Endodermal cell (in vitro differentiated cells): ENCODE measurements around the gene RETREG1. TPM values are rescaled to one million over a fixed set of nuclear protein-coding genes. Genes with fewer than 3 reads are reported as not detected.

Experiments used
- DNase-seq: peaks from one replicate; pipeline ENCODE4 v3.0.0-alpha.2; 2017
- H3K27ac ChIP-seq: 2 replicates; pipeline ENCODE4 v1.5.1; 2013; ENCODE audit warnings: mild to moderate bottlenecking, low read depth, low read length, moderate library complexity
- H3K27me3 ChIP-seq: 2 replicates; pipeline ENCODE4 v1.6.1; 2013; ENCODE audit warnings: mild to moderate bottlenecking, low read length, moderate library complexity; ENCODE audit not compliant: insufficient read depth, control insufficient read depth, poor library complexity, severe bottlenecking
- H3K36me3 ChIP-seq: 2 replicates; pipeline ENCODE4 v1.7.0; 2013; ENCODE audit warnings: mild to moderate bottlenecking, low read length, moderate library complexity; ENCODE audit not compliant: control insufficient read depth, insufficient read depth
- H3K4me1 ChIP-seq: one replicate; pipeline ENCODE4 v1.7.0; 2013; ENCODE audit warnings: low read length; ENCODE audit not compliant: control insufficient read depth, insufficient read depth
- H3K4me3 ChIP-seq: 2 replicates; pipeline ENCODE4 v1.5.1; 2013; ENCODE audit warnings: mild to moderate bottlenecking, low read length, moderate library complexity
- H3K9ac ChIP-seq: 2 replicates; pipeline ENCODE4 v1.6.1; 2013; ENCODE audit warnings: mild to moderate bottlenecking, low read length, moderate library complexity; ENCODE audit not compliant: poor library complexity, severe bottlenecking; ENCODE audit errors: extremely low read depth
- H3K9me3 ChIP-seq: 2 replicates; pipeline ENCODE4 v1.6.1; 2013; ENCODE audit warnings: mild to moderate bottlenecking, low read length, moderate library complexity; ENCODE audit not compliant: control insufficient read depth
- H3K27ac Mint-ChIP-seq: 2 replicates; pipeline ENCODE4 v1.8.0; 2020; ENCODE audit warnings: mixed read lengths
- H3K27me3 Mint-ChIP-seq: 2 replicates; pipeline ENCODE4 v1.8.0; 2021; ENCODE audit warnings: mild to moderate bottlenecking, mixed read lengths; ENCODE audit not compliant: insufficient read depth
- H3K36me3 Mint-ChIP-seq: 2 replicates; pipeline ENCODE4 v1.8.0; 2020; ENCODE audit warnings: low read depth, mixed read lengths
- H3K4me1 Mint-ChIP-seq: 2 replicates; pipeline ENCODE4 v1.8.0; 2020; ENCODE audit warnings: mixed read lengths
- H3K4me3 Mint-ChIP-seq: 2 replicates; pipeline ENCODE4 v1.8.0; 2020; ENCODE audit warnings: mild to moderate bottlenecking, moderate library complexity, mixed read lengths
- H3K9me3 Mint-ChIP-seq: 2 replicates; pipeline ENCODE4 v1.8.0; 2020; ENCODE audit warnings: mild to moderate bottlenecking, mixed read lengths
- CTCF ChIP-seq: fragments of 200-600 bp; sonication (generic); conservative IDR thresholded peaks from 2 replicates; pipeline ENCODE4 v1.5.0; 2021; ENCODE audit warnings: antibody characterized with exemption, mild to moderate bottlenecking
- WGBS, 2 experiments: methylation state at CpG; one replicate each; pipeline versions ENCODE4 v1.1.5 to v1.1.7; 2013; ENCODE audit warnings: missing lambda C conversion rate in 2 of 2, mixed read lengths in 1 of 2; ENCODE audit not compliant: insufficient coverage in 1 of 2, insufficient read length in 1 of 2; 5-methylcytosine and 5-hydroxymethylcytosine counted together
- total RNA-seq, 2 donors: library from RNA; stranded (reverse); fragmentation: NEBNext Ultra II Directional in 1 of 2; extraction: Animal tissue kit (Norgen Biotek cat#: 25700) in 1 of 2; gene quantifications; 2 replicates in 1 of 2; 3 replicates in 1 of 2; pipeline ENCODE4 v1.2.1, GENCODE V29; 2021

RETREG1 gene
- total RNA-seq, 2 donors from 2014 or later: 4.1 to 4.3 TPM

- Histone ChIP-seq H3K4me1 (no peaks in the 10 kb centered on the region), H3K27me3 (peaks cover 12% of the 10 kb centered on the region), H3K36me3 (no peaks in the 10 kb centered on the region), H3K9ac (no peak overlapping the region), H3K27ac (no peak overlapping the region), H3K4me3 (no peak overlapping the region), H3K9me3 (peaks cover 6% of the 10 kb centered on the region)
- Mint-ChIP-seq H3K27me3 (peaks cover 2% of the 10 kb centered on the region), H3K4me1 (no peaks in the 10 kb centered on the region), H3K4me3 (no peak overlapping the region), H3K9me3 (peaks cover 5% of the 10 kb centered on the region), H3K36me3 (no peaks in the 10 kb centered on the region), H3K27ac (no peak overlapping the region)
- DNase-seq: no peak
- TF ChIP-seq CTCF: no peak
These were observed 133.4 kb downstream of the RETREG1 start for GRCh38 chr5:16483361-16483760.

GRCh38 chr5:16482891-16483290, 133.9 kb downstream of the RETREG1 start:
- Histone ChIP-seq H3K9me3 (peaks cover 6% of the 10 kb centered on the region), H3K4me1 (no peaks in the 10 kb centered on the region), H3K27me3 (peaks cover 12% of the 10 kb centered on the region), H3K27ac (no peak overlapping the region), H3K4me3 (no peak overlapping the region), H3K9ac (no peak overlapping the region), H3K36me3 (no peaks in the 10 kb centered on the region)
- WGBS, 2 experiments: 96% methylated on average over 2 of the region's 2 CpGs; no CpG with 5 or more reads in 1 of the 2 experiments
- Mint-ChIP-seq H3K36me3 (no peaks in the 10 kb centered on the region), H3K4me1 (no peaks in the 10 kb centered on the region), H3K9me3 (peaks cover 5% of the 10 kb centered on the region), H3K27ac (no peak overlapping the region), H3K4me3 (no peak overlapping the region), H3K27me3 (peaks cover 2% of the 10 kb centered on the region)
- no peak for TF ChIP-seq CTCF
- DNase-seq: no peak

- Histone ChIP-seq H3K27ac (no peak overlapping the region), H3K9ac (no peak overlapping the region), H3K27me3 (peaks cover 12% of the 10 kb centered on the region), H3K4me3 (no peak overlapping the region), H3K9me3 (peaks cover 6% of the 10 kb centered on the region), H3K36me3 (no peaks in the 10 kb centered on the region), H3K4me1 (no peaks in the 10 kb centered on the region)
- Mint-ChIP-seq H3K27ac (no peak overlapping the region), H3K4me3 (no peak overlapping the region), H3K27me3 (peaks cover 2% of the 10 kb centered on the region), H3K36me3 (no peaks in the 10 kb centered on the region), H3K4me1 (no peaks in the 10 kb centered on the region), H3K9me3 (peaks cover 5% of the 10 kb centered on the region)
- TF ChIP-seq CTCF: no peak
- WGBS, 2 experiments: 94 to 100% methylated on average over 4 to 6 of the region's 6 CpGs
- DNase-seq: no peak
These were observed 135.8 kb downstream of the RETREG1 start for GRCh38 chr5:16480821-16481538.
